IMR-90 (cell line): ENCODE measurements around the gene CDON. TPM values are rescaled to one million over a fixed set of nuclear protein-coding genes. Genes with fewer than 3 reads are reported as not detected.

ENCODE experiments used
- ATAC-seq: fragments of 200-7000 bp; cut with Tn5 transposase; 2 replicates; pipeline ENCODE4 v1.9.1; 2020; ENCODE audit warnings: low read depth, mild to moderate bottlenecking, moderate library complexity
- BruUV-seq: library from RNA; stranded (reverse); fragments of 400-500 nt; replicated peaks from 2 replicates; lab custom pipeline; 2021; lab: Mats Ljungman, UMichigan
- CTCF ChIA-PET: fragments of 300-600 bp; formaldehyde crosslinking; extraction: SDS; loops from one replicate; lab custom pipeline; 2021; ENCODE audit warnings: antibody characterized with exemption; lab: Yijun Ruan, JAX
- POLR2A ChIA-PET: fragments of 300-600 bp; sonication (Branson Sonifier 250); formaldehyde crosslinking; loops from one replicate; lab custom pipeline; 2022; ENCODE audit warnings: antibody characterized with exemption; ENCODE audit not compliant: unreplicated experiment; lab: Charles Lee
- DNase-seq: peaks from one replicate; pipeline ENCODE4 v3.0.0; 2013
- H2AFZ ChIP-seq: replicated peaks from 2 replicates; pipeline ENCODE3; 2013; ENCODE audit warnings: low read length, mild to moderate bottlenecking; ENCODE audit not compliant: poor library complexity
- H2AK5ac ChIP-seq: 2 replicates; pipeline ENCODE4 v1.6.1; 2013; ENCODE audit warnings: low read depth, low read length, inconsistent platforms
- H2AK9ac ChIP-seq: replicated peaks from 2 replicates; pipeline ENCODE3; 2013; ENCODE audit warnings: mild to moderate bottlenecking, low read depth, low read length, moderate library complexity; ENCODE audit not compliant: poor library complexity
- H2BK120ac ChIP-seq: 2 replicates; pipeline ENCODE4 v1.6.1; 2013; ENCODE audit warnings: low read depth, low read length, inconsistent platforms
- H2BK15ac ChIP-seq: 3 replicates; pipeline ENCODE4 v1.6.1; 2013; ENCODE audit warnings: low read depth, low read length, inconsistent platforms
- H2BK20ac ChIP-seq: 2 replicates; pipeline ENCODE4 v1.6.1; 2013; ENCODE audit warnings: low read depth, mild to moderate bottlenecking, inconsistent platforms, low read length, moderate library complexity
- H2BK5ac ChIP-seq: 2 replicates; pipeline ENCODE4 v1.6.1; 2013; ENCODE audit warnings: mild to moderate bottlenecking, low read depth, low read length, inconsistent platforms; ENCODE audit not compliant: poor library complexity, severe bottlenecking
- H3K14ac ChIP-seq: replicated peaks from 2 replicates; pipeline ENCODE4 v1.6.1; 2013; ENCODE audit warnings: low read depth, low read length, inconsistent platforms
- H3K18ac ChIP-seq: 2 replicates; pipeline ENCODE4 v1.6.1; 2013; ENCODE audit warnings: low read depth, low read length, control low read depth
- H3K23ac ChIP-seq: 2 replicates; pipeline ENCODE4 v1.6.1; 2013; ENCODE audit warnings: low read depth, low read length, inconsistent platforms
- H3K27ac ChIP-seq: 2 replicates; pipeline ENCODE4 v1.5.1; 2013; ENCODE audit warnings: mild to moderate bottlenecking, control low read depth, low read length; ENCODE audit not compliant: insufficient read depth
- H3K27me3 ChIP-seq: 2 replicates; pipeline ENCODE4 v1.6.1; 2013; ENCODE audit warnings: low read length; ENCODE audit not compliant: control insufficient read depth, insufficient read depth
- H3K36me3 ChIP-seq: 2 replicates; pipeline ENCODE4 v1.6.1; 2013; ENCODE audit warnings: low read length, mixed read lengths; ENCODE audit not compliant: control insufficient read depth, insufficient read depth
- H3K4ac ChIP-seq: 2 replicates; pipeline ENCODE4 v1.6.1; 2013; ENCODE audit warnings: low read depth, low read length, inconsistent platforms
- H3K4me1 ChIP-seq: 2 replicates; pipeline ENCODE4 v1.6.1; 2013; ENCODE audit warnings: low read length, mixed read lengths; ENCODE audit not compliant: control insufficient read depth, insufficient read depth
- H3K4me2 ChIP-seq: 2 replicates; pipeline ENCODE4 v1.6.1; 2013; ENCODE audit warnings: low read depth, mild to moderate bottlenecking, control low read depth, low read length, moderate library complexity
- H3K4me3 ChIP-seq: 2 replicates; pipeline ENCODE4 v1.5.1; 2013; ENCODE audit warnings: low read depth, mild to moderate bottlenecking, control low read depth, low read length, moderate library complexity; ENCODE audit not compliant: insufficient read depth
- H3K56ac ChIP-seq: 2 replicates; pipeline ENCODE4 v1.6.1; 2013; ENCODE audit warnings: low read length, inconsistent platforms; ENCODE audit not compliant: insufficient read depth; ENCODE audit errors: extremely low read depth
- H3K79me1 ChIP-seq, 2 experiments: 2 replicates each; pipeline ENCODE4 v1.6.1; 2013; ENCODE audit warnings: low read length in 2 of 2, inconsistent platforms in 1 of 2, low read depth in 1 of 2
- H3K9ac ChIP-seq: 2 replicates; pipeline ENCODE4 v1.6.1; 2013; ENCODE audit warnings: low read depth, low read length, control low read depth
- H3K9me1 ChIP-seq: 2 replicates; pipeline ENCODE4 v1.6.1; 2013; ENCODE audit warnings: low read length, inconsistent platforms; ENCODE audit not compliant: insufficient read depth
- H3K9me3 ChIP-seq: 2 replicates; pipeline ENCODE4 v1.6.1; 2013; ENCODE audit warnings: low read length; ENCODE audit not compliant: control insufficient read depth, insufficient read depth
- H4K20me1 ChIP-seq: 2 replicates; pipeline ENCODE4 v1.6.1; 2013; ENCODE audit warnings: low read length, inconsistent platforms; ENCODE audit not compliant: insufficient read depth
- H4K5ac ChIP-seq: 2 replicates; pipeline ENCODE4 v1.6.1; 2013; ENCODE audit warnings: mild to moderate bottlenecking, low read depth, low read length, control low read depth
- H4K8ac ChIP-seq, 2 experiments: 2 replicates each; pipeline ENCODE4 v1.6.1; 2013; ENCODE audit warnings: low read depth in 2 of 2, low read length in 2 of 2, control low read depth in 1 of 2, inconsistent platforms in 1 of 2
- H4K91ac ChIP-seq: 2 replicates; pipeline ENCODE4 v1.6.1; 2013; ENCODE audit warnings: low read depth, low read length, inconsistent platforms; ENCODE audit not compliant: insufficient read depth
- POLR2A ChIP-seq: IDR thresholded peaks from 2 replicates; pipeline ENCODE4 v1.6.1; 2012; ENCODE audit warnings: mild to moderate bottlenecking, low read depth, low read length
- RFX5 ChIP-seq: IDR thresholded peaks from 2 replicates; pipeline ENCODE4 v1.8.0; 2012; ENCODE audit warnings: low read depth, mild to moderate bottlenecking, low read length, moderate library complexity
- WGBS, 2 experiments: methylation state at CpG; one replicate each; pipeline versions ENCODE4 v1.1.5 to v1.1.7; 2013; ENCODE audit warnings: missing lambda C conversion rate in 2 of 2; ENCODE audit not compliant: insufficient read length in 1 of 2; ENCODE audit errors: extremely low coverage in 2 of 2; 5-methylcytosine and 5-hydroxymethylcytosine counted together
- dilution Hi-C: fragments of 300-500 bp; cut with HindIII; formaldehyde crosslinking; loops from one replicate; pipeline ENCODE4 v1.14.3; 2018; ENCODE audit warnings: low sequenced_read_pairs; ENCODE audit not compliant: unreplicated experiment
- in situ Hi-C: fragments of 300-500 bp; cut with MboI; formaldehyde crosslinking; loops from 3 replicates; pipeline ENCODE4 v1.14.3; 2019; ENCODE audit warnings: low sequenced_read_pairs, inconsistent platforms, mixed read lengths
- intact Hi-C: fragments of 100-400 bp; cut with micrococcal nuclease; formaldehyde crosslinking; loops from 2 replicates; pipeline ENCODE4 v1.10.0; 2022
- polyA plus RNA-seq, 3 experiments: library from polyadenylated mRNA; depleted of rRNA; stranded (reverse); fragments of >200 nt; gene quantifications; 2 replicates each; pipeline ENCODE4 v1.2.3, GENCODE V29; 2012; ENCODE audit warnings: low replicate concordance in 1 of 3
- total RNA-seq: library from RNA; depleted of rRNA; stranded (reverse); fragments of >200 nt; gene quantifications from 2 replicates; pipeline ENCODE4 v1.2.3, GENCODE V29; 2012
- TF ChIP-seq, protein P1 (sequence below): fragments of 150-350 bp; IDR thresholded peaks from 2 replicates; pipeline ENCODE4 v1.6.1; 2017; ENCODE audit warnings: mild to moderate bottlenecking, antibody characterized with exemption, low read length, low read depth
- TF ChIP-seq, protein P2 (sequence below): conservative IDR thresholded peaks from 2 replicates; pipeline ENCODE4 v1.5.1; 2012; ENCODE audit warnings: mild to moderate bottlenecking, low read depth, low read length, improper control_type of control experiment

CDON gene
- total and polyA plus RNA-seq, 2 of the 4 experiments (the other 2 are of a cell fraction): 1.2 to 3.8 TPM

DNA sequence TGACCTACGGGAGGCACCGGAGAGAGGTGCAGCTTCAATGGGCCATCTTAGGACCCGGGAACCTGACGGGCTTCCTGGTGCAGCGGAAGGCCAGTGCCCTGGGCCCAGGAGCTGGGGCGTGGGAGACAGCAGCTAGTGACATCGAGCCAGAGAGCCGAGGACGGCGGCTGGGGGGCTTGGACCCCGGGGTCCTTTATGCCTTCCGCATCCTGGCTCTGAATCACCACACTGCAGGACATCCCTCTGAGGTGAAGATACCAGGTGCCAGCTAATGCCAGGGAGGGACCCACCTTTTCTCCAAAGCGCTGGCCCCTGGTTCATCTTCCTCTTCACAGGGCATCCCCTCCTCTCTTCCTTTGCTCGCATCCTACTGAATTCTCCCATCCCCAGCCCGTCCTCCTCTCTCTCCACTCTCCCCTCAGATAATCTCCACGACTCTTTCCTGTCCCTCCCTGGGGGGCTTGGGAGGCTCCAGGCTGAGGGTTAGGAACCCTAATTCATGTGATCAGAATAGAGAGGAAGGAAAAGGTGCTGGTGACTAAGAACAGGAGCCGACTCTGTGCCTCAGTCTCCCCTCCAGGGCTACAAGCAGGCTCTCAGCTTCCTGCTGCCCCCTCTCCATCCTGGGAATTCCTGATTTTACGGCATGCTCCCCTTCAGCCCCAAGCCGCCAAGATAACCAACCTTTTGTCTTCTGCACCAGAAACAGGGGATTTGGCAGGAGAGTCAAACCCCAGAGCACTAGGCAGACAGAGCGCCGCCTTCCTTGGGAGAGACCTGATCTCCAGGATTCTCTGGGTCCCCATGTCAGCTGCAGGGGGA lies 108.3 kb downstream of the CDON start:
- H3K9me3 ChIP-seq: no peaks in the 10 kb centered on the region
- H3K23ac ChIP-seq: no peak overlapping the region
- H3K56ac ChIP-seq: no peak overlapping the region
- CTCF ChIA-PET: no interaction called here
- H3K4me3 ChIP-seq: no peak overlapping the region
- H3K27ac ChIP-seq: no peak overlapping the region
- no peak for ATAC-seq
- intact Hi-C loops (no loop called here), dilution Hi-C loops (no loop called here), in situ Hi-C loops (no loop called here)
- H2BK15ac ChIP-seq: no peak overlapping the region
- no peak overlapping the region for H3K4me2 ChIP-seq
- POLR2A ChIA-PET: no interaction called here
- H4K91ac ChIP-seq: no peak overlapping the region
- no peaks in the 10 kb centered on the region for H3K36me3 ChIP-seq
- H2AK5ac ChIP-seq: no peak overlapping the region
- no peak overlapping the region for H3K4ac ChIP-seq
- H3K4me1 ChIP-seq: no peaks in the 10 kb centered on the region
- H3K18ac ChIP-seq: no peak overlapping the region
- no peaks in the 10 kb centered on the region for H4K20me1 ChIP-seq
- no peak for DNase-seq
- H2BK20ac ChIP-seq: no peak overlapping the region
- no peak overlapping the region for H3K14ac ChIP-seq
- H2BK5ac ChIP-seq: no peak overlapping the region
- BruUV-seq: no TSS peak
- no peak overlapping the region for H4K8ac ChIP-seq
- H2AFZ ChIP-seq: no peak overlapping the region
- H4K5ac ChIP-seq: no peak overlapping the region
- no peak overlapping the region for H2AK9ac ChIP-seq
- no peaks in the 10 kb centered on the region for H3K79me1 ChIP-seq
- WGBS, 2 experiments: 88% methylated on average over 7 of the region's 21 CpGs; no CpG with 5 or more reads in 1 of the 2 experiments
- H3K27me3 ChIP-seq: peaks cover 4% of the 10 kb centered on the region
- H3K9ac ChIP-seq: no peak overlapping the region
- TF ChIP-seq RFX5 (no peak), POLR2A (no peak)
- TF ChIP-seq, protein P1, sequence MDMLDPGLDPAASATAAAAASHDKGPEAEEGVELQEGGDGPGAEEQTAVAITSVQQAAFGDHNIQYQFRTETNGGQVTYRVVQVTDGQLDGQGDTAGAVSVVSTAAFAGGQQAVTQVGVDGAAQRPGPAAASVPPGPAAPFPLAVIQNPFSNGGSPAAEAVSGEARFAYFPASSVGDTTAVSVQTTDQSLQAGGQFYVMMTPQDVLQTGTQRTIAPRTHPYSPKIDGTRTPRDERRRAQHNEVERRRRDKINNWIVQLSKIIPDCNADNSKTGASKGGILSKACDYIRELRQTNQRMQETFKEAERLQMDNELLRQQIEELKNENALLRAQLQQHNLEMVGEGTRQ: no peak
- TF ChIP-seq, protein P2, sequence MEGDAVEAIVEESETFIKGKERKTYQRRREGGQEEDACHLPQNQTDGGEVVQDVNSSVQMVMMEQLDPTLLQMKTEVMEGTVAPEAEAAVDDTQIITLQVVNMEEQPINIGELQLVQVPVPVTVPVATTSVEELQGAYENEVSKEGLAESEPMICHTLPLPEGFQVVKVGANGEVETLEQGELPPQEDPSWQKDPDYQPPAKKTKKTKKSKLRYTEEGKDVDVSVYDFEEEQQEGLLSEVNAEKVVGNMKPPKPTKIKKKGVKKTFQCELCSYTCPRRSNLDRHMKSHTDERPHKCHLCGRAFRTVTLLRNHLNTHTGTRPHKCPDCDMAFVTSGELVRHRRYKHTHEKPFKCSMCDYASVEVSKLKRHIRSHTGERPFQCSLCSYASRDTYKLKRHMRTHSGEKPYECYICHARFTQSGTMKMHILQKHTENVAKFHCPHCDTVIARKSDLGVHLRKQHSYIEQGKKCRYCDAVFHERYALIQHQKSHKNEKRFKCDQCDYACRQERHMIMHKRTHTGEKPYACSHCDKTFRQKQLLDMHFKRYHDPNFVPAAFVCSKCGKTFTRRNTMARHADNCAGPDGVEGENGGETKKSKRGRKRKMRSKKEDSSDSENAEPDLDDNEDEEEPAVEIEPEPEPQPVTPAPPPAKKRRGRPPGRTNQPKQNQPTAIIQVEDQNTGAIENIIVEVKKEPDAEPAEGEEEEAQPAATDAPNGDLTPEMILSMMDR: no peak
- no peak overlapping the region for H2BK120ac ChIP-seq
- no peaks in the 10 kb centered on the region for H3K9me1 ChIP-seq
